Measurements from ENCODE around the gene CDK14. TPM values are rescaled to one million over a fixed set of nuclear protein-coding genes. Genes with fewer than 3 reads are reported as not detected.

Gene CDK14
- total RNA-seq, 1 experiment from 2014 or later = 57.9 TPM

DNA sequence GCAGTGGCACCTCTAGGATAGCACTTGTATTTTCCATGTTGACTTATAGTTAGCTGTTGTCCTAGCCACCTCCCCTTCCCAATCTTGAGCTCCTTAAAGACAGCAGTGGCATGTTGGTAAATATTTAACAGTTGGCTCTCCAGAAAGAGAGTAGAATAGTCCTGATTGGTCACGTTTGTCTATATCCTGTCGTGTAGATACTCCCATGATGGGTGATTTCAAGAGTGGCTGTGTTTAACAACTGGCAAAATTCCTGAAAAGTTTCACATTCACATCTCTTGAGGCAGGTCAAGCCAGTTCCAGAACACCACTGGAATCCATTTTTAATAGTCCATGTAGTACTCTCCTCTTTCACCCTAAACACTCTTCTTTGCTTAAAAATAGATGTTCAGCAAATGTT lies 599.9 kb downstream of the CDK14 start:
- no peaks in the 10 kb centered on the region for H3K27me3 Mint-ChIP-seq (ENCODE audit: low read depth)
- no peak overlapping the region for H3K27ac Mint-ChIP-seq
- TF ChIP-seq ATF1 (CRISPR knock-in tag; IDR thresholded peaks at IDR 0.05) (no peak), EMX1 (CRISPR knock-in tag; IDR thresholded peaks at IDR 0.05) (no peak), SMAD4 (CRISPR knock-in tag; IDR thresholded peaks at IDR 0.05) (no peak), RORB (CRISPR knock-in tag; IDR thresholded peaks at IDR 0.05) (no peak), ZNF263 (CRISPR knock-in tag; IDR thresholded peaks at IDR 0.05; ENCODE audit: low read depth) (no peak), NR1H2 (CRISPR knock-in tag; IDR thresholded peaks at IDR 0.05) (no peak), ZNF219 (CRISPR knock-in tag; IDR thresholded peaks at IDR 0.05; ENCODE audit: borderline replicate concordance) (no peak), SMAD3 (CRISPR knock-in tag; IDR thresholded peaks at IDR 0.05; ENCODE audit: borderline replicate concordance) (no peak), ETV6 (CRISPR knock-in tag; IDR thresholded peaks at IDR 0.05) (no peak), SOX15 (CRISPR knock-in tag; IDR thresholded peaks at IDR 0.05) (no peak), FOXK1 (CRISPR knock-in tag; IDR thresholded peaks at IDR 0.05) (no peak)
- TF ChIP-seq, protein P1, sequence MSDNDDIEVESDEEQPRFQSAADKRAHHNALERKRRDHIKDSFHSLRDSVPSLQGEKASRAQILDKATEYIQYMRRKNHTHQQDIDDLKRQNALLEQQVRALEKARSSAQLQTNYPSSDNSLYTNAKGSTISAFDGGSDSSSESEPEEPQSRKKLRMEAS (CRISPR knock-in tag; IDR thresholded peaks at IDR 0.05) = no peak
- TF ChIP-seq, protein P2, sequence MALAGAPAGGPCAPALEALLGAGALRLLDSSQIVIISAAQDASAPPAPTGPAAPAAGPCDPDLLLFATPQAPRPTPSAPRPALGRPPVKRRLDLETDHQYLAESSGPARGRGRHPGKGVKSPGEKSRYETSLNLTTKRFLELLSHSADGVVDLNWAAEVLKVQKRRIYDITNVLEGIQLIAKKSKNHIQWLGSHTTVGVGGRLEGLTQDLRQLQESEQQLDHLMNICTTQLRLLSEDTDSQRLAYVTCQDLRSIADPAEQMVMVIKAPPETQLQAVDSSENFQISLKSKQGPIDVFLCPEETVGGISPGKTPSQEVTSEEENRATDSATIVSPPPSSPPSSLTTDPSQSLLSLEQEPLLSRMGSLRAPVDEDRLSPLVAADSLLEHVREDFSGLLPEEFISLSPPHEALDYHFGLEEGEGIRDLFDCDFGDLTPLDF (CRISPR knock-in tag; IDR thresholded peaks at IDR 0.05) = no peak
- TF ChIP-seq, protein P3, sequence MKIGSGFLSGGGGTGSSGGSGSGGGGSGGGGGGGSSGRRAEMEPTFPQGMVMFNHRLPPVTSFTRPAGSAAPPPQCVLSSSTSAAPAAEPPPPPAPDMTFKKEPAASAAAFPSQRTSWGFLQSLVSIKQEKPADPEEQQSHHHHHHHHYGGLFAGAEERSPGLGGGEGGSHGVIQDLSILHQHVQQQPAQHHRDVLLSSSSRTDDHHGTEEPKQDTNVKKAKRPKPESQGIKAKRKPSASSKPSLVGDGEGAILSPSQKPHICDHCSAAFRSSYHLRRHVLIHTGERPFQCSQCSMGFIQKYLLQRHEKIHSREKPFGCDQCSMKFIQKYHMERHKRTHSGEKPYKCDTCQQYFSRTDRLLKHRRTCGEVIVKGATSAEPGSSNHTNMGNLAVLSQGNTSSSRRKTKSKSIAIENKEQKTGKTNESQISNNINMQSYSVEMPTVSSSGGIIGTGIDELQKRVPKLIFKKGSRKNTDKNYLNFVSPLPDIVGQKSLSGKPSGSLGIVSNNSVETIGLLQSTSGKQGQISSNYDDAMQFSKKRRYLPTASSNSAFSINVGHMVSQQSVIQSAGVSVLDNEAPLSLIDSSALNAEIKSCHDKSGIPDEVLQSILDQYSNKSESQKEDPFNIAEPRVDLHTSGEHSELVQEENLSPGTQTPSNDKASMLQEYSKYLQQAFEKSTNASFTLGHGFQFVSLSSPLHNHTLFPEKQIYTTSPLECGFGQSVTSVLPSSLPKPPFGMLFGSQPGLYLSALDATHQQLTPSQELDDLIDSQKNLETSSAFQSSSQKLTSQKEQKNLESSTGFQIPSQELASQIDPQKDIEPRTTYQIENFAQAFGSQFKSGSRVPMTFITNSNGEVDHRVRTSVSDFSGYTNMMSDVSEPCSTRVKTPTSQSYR (CRISPR knock-in tag; IDR thresholded peaks at IDR 0.05) = no peak
- TF ChIP-seq, protein P4, sequence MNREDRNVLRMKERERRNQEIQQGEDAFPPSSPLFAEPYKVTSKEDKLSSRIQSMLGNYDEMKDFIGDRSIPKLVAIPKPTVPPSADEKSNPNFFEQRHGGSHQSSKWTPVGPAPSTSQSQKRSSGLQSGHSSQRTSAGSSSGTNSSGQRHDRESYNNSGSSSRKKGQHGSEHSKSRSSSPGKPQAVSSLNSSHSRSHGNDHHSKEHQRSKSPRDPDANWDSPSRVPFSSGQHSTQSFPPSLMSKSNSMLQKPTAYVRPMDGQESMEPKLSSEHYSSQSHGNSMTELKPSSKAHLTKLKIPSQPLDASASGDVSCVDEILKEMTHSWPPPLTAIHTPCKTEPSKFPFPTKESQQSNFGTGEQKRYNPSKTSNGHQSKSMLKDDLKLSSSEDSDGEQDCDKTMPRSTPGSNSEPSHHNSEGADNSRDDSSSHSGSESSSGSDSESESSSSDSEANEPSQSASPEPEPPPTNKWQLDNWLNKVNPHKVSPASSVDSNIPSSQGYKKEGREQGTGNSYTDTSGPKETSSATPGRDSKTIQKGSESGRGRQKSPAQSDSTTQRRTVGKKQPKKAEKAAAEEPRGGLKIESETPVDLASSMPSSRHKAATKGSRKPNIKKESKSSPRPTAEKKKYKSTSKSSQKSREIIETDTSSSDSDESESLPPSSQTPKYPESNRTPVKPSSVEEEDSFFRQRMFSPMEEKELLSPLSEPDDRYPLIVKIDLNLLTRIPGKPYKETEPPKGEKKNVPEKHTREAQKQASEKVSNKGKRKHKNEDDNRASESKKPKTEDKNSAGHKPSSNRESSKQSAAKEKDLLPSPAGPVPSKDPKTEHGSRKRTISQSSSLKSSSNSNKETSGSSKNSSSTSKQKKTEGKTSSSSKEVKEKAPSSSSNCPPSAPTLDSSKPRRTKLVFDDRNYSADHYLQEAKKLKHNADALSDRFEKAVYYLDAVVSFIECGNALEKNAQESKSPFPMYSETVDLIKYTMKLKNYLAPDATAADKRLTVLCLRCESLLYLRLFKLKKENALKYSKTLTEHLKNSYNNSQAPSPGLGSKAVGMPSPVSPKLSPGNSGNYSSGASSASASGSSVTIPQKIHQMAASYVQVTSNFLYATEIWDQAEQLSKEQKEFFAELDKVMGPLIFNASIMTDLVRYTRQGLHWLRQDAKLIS (CRISPR knock-in tag; IDR thresholded peaks at IDR 0.05; ENCODE audit: borderline replicate concordance) = no peak
- TF ChIP-seq, protein P5, sequence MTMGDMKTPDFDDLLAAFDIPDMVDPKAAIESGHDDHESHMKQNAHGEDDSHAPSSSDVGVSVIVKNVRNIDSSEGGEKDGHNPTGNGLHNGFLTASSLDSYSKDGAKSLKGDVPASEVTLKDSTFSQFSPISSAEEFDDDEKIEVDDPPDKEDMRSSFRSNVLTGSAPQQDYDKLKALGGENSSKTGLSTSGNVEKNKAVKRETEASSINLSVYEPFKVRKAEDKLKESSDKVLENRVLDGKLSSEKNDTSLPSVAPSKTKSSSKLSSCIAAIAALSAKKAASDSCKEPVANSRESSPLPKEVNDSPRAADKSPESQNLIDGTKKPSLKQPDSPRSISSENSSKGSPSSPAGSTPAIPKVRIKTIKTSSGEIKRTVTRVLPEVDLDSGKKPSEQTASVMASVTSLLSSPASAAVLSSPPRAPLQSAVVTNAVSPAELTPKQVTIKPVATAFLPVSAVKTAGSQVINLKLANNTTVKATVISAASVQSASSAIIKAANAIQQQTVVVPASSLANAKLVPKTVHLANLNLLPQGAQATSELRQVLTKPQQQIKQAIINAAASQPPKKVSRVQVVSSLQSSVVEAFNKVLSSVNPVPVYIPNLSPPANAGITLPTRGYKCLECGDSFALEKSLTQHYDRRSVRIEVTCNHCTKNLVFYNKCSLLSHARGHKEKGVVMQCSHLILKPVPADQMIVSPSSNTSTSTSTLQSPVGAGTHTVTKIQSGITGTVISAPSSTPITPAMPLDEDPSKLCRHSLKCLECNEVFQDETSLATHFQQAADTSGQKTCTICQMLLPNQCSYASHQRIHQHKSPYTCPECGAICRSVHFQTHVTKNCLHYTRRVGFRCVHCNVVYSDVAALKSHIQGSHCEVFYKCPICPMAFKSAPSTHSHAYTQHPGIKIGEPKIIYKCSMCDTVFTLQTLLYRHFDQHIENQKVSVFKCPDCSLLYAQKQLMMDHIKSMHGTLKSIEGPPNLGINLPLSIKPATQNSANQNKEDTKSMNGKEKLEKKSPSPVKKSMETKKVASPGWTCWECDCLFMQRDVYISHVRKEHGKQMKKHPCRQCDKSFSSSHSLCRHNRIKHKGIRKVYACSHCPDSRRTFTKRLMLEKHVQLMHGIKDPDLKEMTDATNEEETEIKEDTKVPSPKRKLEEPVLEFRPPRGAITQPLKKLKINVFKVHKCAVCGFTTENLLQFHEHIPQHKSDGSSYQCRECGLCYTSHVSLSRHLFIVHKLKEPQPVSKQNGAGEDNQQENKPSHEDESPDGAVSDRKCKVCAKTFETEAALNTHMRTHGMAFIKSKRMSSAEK (CRISPR knock-in tag; IDR thresholded peaks at IDR 0.05; ENCODE audit: borderline replicate concordance) = no peak
- TF ChIP-seq, protein P6, sequence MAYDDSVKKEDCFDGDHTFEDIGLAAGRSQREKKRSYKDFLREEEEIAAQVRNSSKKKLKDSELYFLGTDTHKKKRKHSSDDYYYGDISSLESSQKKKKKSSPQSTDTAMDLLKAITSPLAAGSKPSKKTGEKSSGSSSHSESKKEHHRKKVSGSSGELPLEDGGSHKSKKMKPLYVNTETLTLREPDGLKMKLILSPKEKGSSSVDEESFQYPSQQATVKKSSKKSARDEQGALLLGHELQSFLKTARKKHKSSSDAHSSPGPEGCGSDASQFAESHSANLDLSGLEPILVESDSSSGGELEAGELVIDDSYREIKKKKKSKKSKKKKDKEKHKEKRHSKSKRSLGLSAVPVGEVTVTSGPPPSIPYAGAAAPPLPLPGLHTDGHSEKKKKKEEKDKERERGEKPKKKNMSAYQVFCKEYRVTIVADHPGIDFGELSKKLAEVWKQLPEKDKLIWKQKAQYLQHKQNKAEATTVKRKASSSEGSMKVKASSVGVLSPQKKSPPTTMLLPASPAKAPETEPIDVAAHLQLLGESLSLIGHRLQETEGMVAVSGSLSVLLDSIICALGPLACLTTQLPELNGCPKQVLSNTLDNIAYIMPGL (CRISPR knock-in tag; IDR thresholded peaks at IDR 0.05) = no peak
- ChIA-PET CTCF (no interaction called here), POLR2A (no interaction called here)
- no peak for DNase-seq (ENCODE audit: low spot score)
- H3K4me1 Mint-ChIP-seq = peaks cover 5% of the 10 kb centered on the region; the same call in 1 of the 2 replicates
- no peak overlapping the region for H3K4me3 Mint-ChIP-seq
- H3K36me3 Mint-ChIP-seq = no peaks in the 10 kb centered on the region
- no peaks in the 10 kb centered on the region for H3K9me3 Mint-ChIP-seq
- ATAC-seq = no peak
